Measurements from ENCODE around the gene TGFBR2. TPM values are rescaled to one million over a fixed set of nuclear protein-coding genes. Genes with fewer than 3 reads are reported as not detected.

Gene TGFBR2
- total and polyA plus RNA-seq, 4 donors, result 13.9 to 61.2 (median 33.7) TPM

GRCh38 chr3:30581067-30581585 is 25.3 kb upstream of the TGFBR2 start:
- TF ChIP-seq YY1 (IDR thresholded peaks at IDR 0.05) (no peak), REST (IDR thresholded peaks at IDR 0.05) (no peak), NR2F2 (IDR thresholded peaks at IDR 0.05) (no peak), MAX (IDR thresholded peaks at IDR 0.05) (no peak), ATF3 (IDR thresholded peaks at IDR 0.05) (no peak), GABPA (IDR thresholded peaks at IDR 0.05 in 1 of 2, conservative IDR thresholded peaks at IDR 0.05 in 1 of 2) (no peak), HNF4G (IDR thresholded peaks at IDR 0.05) (no peak), JUND (IDR thresholded peaks at IDR 0.05) (no peak), ZBTB33 (IDR thresholded peaks at IDR 0.05) (no peak), TAF1 (conservative IDR thresholded peaks at IDR 0.05) (no peak), CTCF (IDR thresholded peaks at IDR 0.05; ENCODE audit: low read depth, low read length, missing input control) (no peak), RAD21 (IDR thresholded peaks at IDR 0.05) (no peak)
- Histone ChIP-seq H3K9ac (ENCODE audit: low read depth in 1 of 2, low read length in 2 of 2) (no peak overlapping the region), H3K27me3 (ENCODE audit: control insufficient read depth in 4 of 4, insufficient read depth in 4 of 4, low read length in 3 of 4) (no peaks in the 10 kb centered on the region), H3K9me3 (ENCODE audit: control insufficient read depth in 4 of 4, low read length in 3 of 4) (no peaks in the 10 kb centered on the region), H3K36me3 (ENCODE audit: control insufficient read depth in 4 of 4, insufficient read depth in 3 of 4, low read depth in 1 of 4, low read length in 3 of 4) (no peaks in the 10 kb centered on the region), H3K4me1 (ENCODE audit: control insufficient read depth in 4 of 4, insufficient read depth in 4 of 4, low read length in 3 of 4) (peaks cover 3 to 11% (median 7%) of the 10 kb centered on the region in 4 donors), H3K27ac (ENCODE audit: low read depth in 1 of 2, low read length in 2 of 2) (no peak overlapping the region), H3K4me3 (ENCODE audit: low read depth in 1 of 3, low read length in 3 of 3) (no peak overlapping the region)
- WGBS, result 97% methylated on average over 15 of the region's 15 CpGs
- DNase-seq (ENCODE audit: low spot score), result no peak

- H3K36me3 ChIP-seq (ENCODE audit: control insufficient read depth in 4 of 4, insufficient read depth in 3 of 4, low read depth in 1 of 4, low read length in 3 of 4), result no peaks in the 10 kb centered on the region
- H3K4me3 ChIP-seq (ENCODE audit: low read depth in 1 of 3, low read length in 3 of 3), result no peak overlapping the region
- H3K27ac ChIP-seq (ENCODE audit: low read depth in 1 of 2, low read length in 2 of 2), result no peak overlapping the region
- WGBS, result 96% methylated on average over 2 of the region's 2 CpGs
- H3K27me3 ChIP-seq (ENCODE audit: control insufficient read depth in 4 of 4, insufficient read depth in 4 of 4, low read length in 3 of 4), result no peaks in the 10 kb centered on the region
- H3K9ac ChIP-seq (ENCODE audit: low read depth in 1 of 2, low read length in 2 of 2), result no peak overlapping the region
- no peak for DNase-seq (ENCODE audit: low spot score)
- H3K9me3 ChIP-seq (ENCODE audit: control insufficient read depth in 4 of 4, low read length in 3 of 4), result no peaks in the 10 kb centered on the region
- TF ChIP-seq TAF1 (conservative IDR thresholded peaks at IDR 0.05) (no peak), ZBTB33 (IDR thresholded peaks at IDR 0.05) (no peak), FOXA1 (IDR thresholded peaks at IDR 0.05) (no peak)
- peaks cover 3 to 11% (median 8%) of the 10 kb centered on the region in 4 donors for H3K4me1 ChIP-seq (ENCODE audit: control insufficient read depth in 4 of 4, insufficient read depth in 4 of 4, low read length in 3 of 4)
Observed at GRCh38 chr3:30581982-30582381, 24.4 kb upstream of the TGFBR2 start.
